HepG2 (cell line): ENCODE data around the gene DNALI1. TPM values are rescaled to one million over a fixed set of nuclear protein-coding genes. Genes with fewer than 3 reads are reported as not detected.

Experiments
- FOXP1 ChIP-seq, 2 experiments: fragments of 450-650 bp in 1 of 2; IDR thresholded peaks; 2 replicates each; pipeline ENCODE4 v1.6.1; 2017 to 2018; ENCODE audit warnings: antibody characterized with exemption in 1 of 2
- HES4 ChIP-seq: sonication (generic); formaldehyde crosslinking; IDR thresholded peaks from 2 replicates; pipeline ENCODE4 v1.9.0; 2021; ENCODE audit warnings: mild to moderate bottlenecking, missing genetic modification reagents, borderline replicate concordance
- KAT7 ChIP-seq: IDR thresholded peaks from 2 replicates; pipeline ENCODE4 v1.6.1; 2018; ENCODE audit warnings: borderline replicate concordance, missing compliant biosample characterization
- MTA1 ChIP-seq: sonication (generic); formaldehyde crosslinking; IDR thresholded peaks from 2 replicates; pipeline ENCODE4 v1.4.0; 2020; ENCODE audit warnings: missing genetic modification reagents, mild to moderate bottlenecking, borderline replicate concordance
- PHB2 ChIP-seq: fragments of 450-650 bp; IDR thresholded peaks from 2 replicates; pipeline ENCODE4 v1.6.1; 2018; ENCODE audit not compliant: partially characterized antibody
- SMAD3 ChIP-seq: sonication (generic); formaldehyde crosslinking; IDR thresholded peaks from 2 replicates; pipeline ENCODE4 v1.4.0; 2020; ENCODE audit warnings: missing genetic modification reagents
- STAT6 ChIP-seq: sonication (generic); formaldehyde crosslinking; IDR thresholded peaks from 2 replicates; pipeline ENCODE4 v1.4.0; 2020; ENCODE audit warnings: missing genetic modification reagents, mild to moderate bottlenecking, borderline replicate concordance
- ZBTB10 ChIP-seq: sonication (generic); formaldehyde crosslinking; IDR thresholded peaks from 2 replicates; pipeline ENCODE4 v1.4.0; 2020; ENCODE audit warnings: missing genetic modification reagents, borderline replicate concordance
- ZBTB38 ChIP-seq: sonication (generic); formaldehyde crosslinking; IDR thresholded peaks from 2 replicates; pipeline ENCODE4 v1.5.1; 2020; ENCODE audit warnings: mild to moderate bottlenecking, missing genetic modification reagents
- ZMYM3 ChIP-seq: sonication (generic); formaldehyde crosslinking; IDR thresholded peaks from 2 replicates; pipeline ENCODE4 v1.5.1; 2020; ENCODE audit warnings: mild to moderate bottlenecking, missing genetic modification reagents
- ZNF441 ChIP-seq: sonication (generic); formaldehyde crosslinking; IDR thresholded peaks from 2 replicates; pipeline ENCODE4 v1.7.0; 2021; ENCODE audit warnings: missing genetic modification reagents, borderline replicate concordance
- ZNF451 ChIP-seq: sonication (generic); formaldehyde crosslinking; IDR thresholded peaks from 2 replicates; pipeline ENCODE4 v1.5.0; 2020; ENCODE audit warnings: mild to moderate bottlenecking, missing genetic modification reagents
- ZNF530 ChIP-seq: sonication (generic); formaldehyde crosslinking; IDR thresholded peaks from 2 replicates; pipeline ENCODE4 v1.5.0; 2020; ENCODE audit warnings: low read depth, mild to moderate bottlenecking, missing genetic modification reagents
- ZNF879 ChIP-seq: sonication (generic); formaldehyde crosslinking; IDR thresholded peaks from 2 replicates; pipeline ENCODE4 v1.8.1; 2023; ENCODE audit warnings: missing genetic modification reagents
- polyA plus RNA-seq, 8 experiments: library from polyadenylated mRNA; depleted of rRNA in 3 of 8; stranded (reverse) in 7 of 8; unstranded in 1 of 8; fragments of >200 nt; fragmentation: Illumina TruSeq in 4 of 8; extraction: Trizol in 4 of 8; gene quantifications; 2 replicates each; pipeline versions ENCODE4 v1.2.1 to v1.2.3, GENCODE V29; 2011 to 2016; ENCODE audit warnings: low read depth in 4 of 8, missing spikeins in 1 of 8, mixed read lengths in 1 of 8; ENCODE audit not compliant: insufficient read depth in 1 of 8
- total RNA-seq, 5 experiments: library from RNA; depleted of rRNA; stranded (reverse); fragments of >200 nt; fragmentation: Illumina TruSeq; extraction: Trizol; gene quantifications; 2 replicates each; pipeline ENCODE4 v1.2.3, GENCODE V29; 2016; ENCODE audit warnings: low read depth in 1 of 5
- TF ChIP-seq, protein P1 (sequence below): sonication (generic); formaldehyde crosslinking; IDR thresholded peaks from 2 replicates; pipeline ENCODE4 v1.4.0; 2020; ENCODE audit warnings: missing genetic modification reagents
- TF ChIP-seq, protein P2 (sequence below): sonication (generic); formaldehyde crosslinking; IDR thresholded peaks from 2 replicates; pipeline ENCODE4 v1.4.0; 2020; ENCODE audit warnings: mild to moderate bottlenecking, missing genetic modification reagents

Gene DNALI1
- total and polyA plus RNA-seq, 2 of the 13 experiments (the other 11 are each of a cell fraction or from before 2014, with no cell fraction given): 0.42 to 0.70 TPM

- TF ChIP-seq ZBTB10 (CRISPR knock-in tag) (no peak), FOXP1 (IDR thresholded peaks at IDR 0.05) (no peak), FOXP1 (CRISPR knock-in tag; IDR thresholded peaks at IDR 0.05) (no peak), ZNF451 (0 out of 2 replicates have a peak, but pooled peaks have one; percentile 21), STAT6 (CRISPR knock-in tag) (no peak), KAT7 (CRISPR knock-in tag) (no peak), ZMYM3 (CRISPR knock-in tag) (no peak), ZBTB38 (CRISPR knock-in tag) (0 out of 2 replicates have a peak, but pooled peaks have one; percentile 42), ZNF879 (CRISPR knock-in tag) (no peak), SMAD3 (CRISPR knock-in tag) (no peak), HES4 (CRISPR knock-in tag) (0 out of 2 replicates have a peak, but pooled peaks have one; percentile 23), PHB2 (no peak), ZNF530 (CRISPR knock-in tag) (no peak), MTA1 (CRISPR knock-in tag) (0 out of 2 replicates have a peak, but pooled peaks have one; percentile 54), ZNF441 (no peak; the same call in 1 of the 2 replicates)
- TF ChIP-seq, protein P1, sequence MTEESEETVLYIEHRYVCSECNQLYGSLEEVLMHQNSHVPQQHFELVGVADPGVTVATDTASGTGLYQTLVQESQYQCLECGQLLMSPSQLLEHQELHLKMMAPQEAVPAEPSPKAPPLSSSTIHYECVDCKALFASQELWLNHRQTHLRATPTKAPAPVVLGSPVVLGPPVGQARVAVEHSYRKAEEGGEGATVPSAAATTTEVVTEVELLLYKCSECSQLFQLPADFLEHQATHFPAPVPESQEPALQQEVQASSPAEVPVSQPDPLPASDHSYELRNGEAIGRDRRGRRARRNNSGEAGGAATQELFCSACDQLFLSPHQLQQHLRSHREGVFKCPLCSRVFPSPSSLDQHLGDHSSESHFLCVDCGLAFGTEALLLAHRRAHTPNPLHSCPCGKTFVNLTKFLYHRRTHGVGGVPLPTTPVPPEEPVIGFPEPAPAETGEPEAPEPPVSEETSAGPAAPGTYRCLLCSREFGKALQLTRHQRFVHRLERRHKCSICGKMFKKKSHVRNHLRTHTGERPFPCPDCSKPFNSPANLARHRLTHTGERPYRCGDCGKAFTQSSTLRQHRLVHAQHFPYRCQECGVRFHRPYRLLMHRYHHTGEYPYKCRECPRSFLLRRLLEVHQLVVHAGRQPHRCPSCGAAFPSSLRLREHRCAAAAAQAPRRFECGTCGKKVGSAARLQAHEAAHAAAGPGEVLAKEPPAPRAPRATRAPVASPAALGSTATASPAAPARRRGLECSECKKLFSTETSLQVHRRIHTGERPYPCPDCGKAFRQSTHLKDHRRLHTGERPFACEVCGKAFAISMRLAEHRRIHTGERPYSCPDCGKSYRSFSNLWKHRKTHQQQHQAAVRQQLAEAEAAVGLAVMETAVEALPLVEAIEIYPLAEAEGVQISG (CRISPR knock-in tag): peak; percentile 79
- TF ChIP-seq, protein P2, sequence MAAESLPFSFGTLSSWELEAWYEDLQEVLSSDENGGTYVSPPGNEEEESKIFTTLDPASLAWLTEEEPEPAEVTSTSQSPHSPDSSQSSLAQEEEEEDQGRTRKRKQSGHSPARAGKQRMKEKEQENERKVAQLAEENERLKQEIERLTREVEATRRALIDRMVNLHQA (CRISPR knock-in tag): no peak
These were observed 38.9 kb downstream of the DNALI1 start, which contains the start of gene GNL2 (continued) for GRCh38 chr1:37595440-37596181.
